HG03558 (cell line): ENCODE results near the gene BIRC7.

Source experiments
- ATAC-seq: cut with Tn5 transposase; IDR thresholded peaks from one replicate; pipeline ENCODE4 v1.9.1; 2021; ENCODE audit warnings: moderate number of reproducible peaks; ENCODE audit not compliant: unreplicated experiment; ENCODE audit errors: extremely low read depth

Gene BIRC7

GRCh38 chr20:63235399-63235983 lies at the start of gene BIRC7:
Gene BIRC7 (plus strand): TSS chr20:63235905. CDS start chr20:63236097, 192 bp downstream.
- ATAC-seq, result no peak

- no peak for ATAC-seq
These were observed 49.6 kb upstream of the BIRC7 start for GRCh38 chr20:63186084-63186483.

GRCh38 chr20:63186528-63187316 lies 49.0 kb upstream of the BIRC7 start:
- no peak for ATAC-seq

- no peak for ATAC-seq
These were observed 48.2 kb upstream of the BIRC7 start for GRCh38 chr20:63187338-63188158.

- ATAC-seq, result no peak
These were observed 47.6 kb upstream of the BIRC7 start for GRCh38 chr20:63188159-63188442.

- no peak for ATAC-seq
These were observed 46.9 kb upstream of the BIRC7 start for GRCh38 chr20:63188641-63189321.

- ATAC-seq, result no peak
These were observed 46.4 kb upstream of the BIRC7 start for GRCh38 chr20:63189322-63189642.

GRCh38 chr20:63189846-63190559 lies 45.7 kb upstream of the BIRC7 start:
- no peak for ATAC-seq

- ATAC-seq, result no peak
These were observed 44.9 kb upstream of the BIRC7 start for GRCh38 chr20:63190828-63191227.

GRCh38 chr20:63191400-63191799 lies 44.3 kb upstream of the BIRC7 start:
- ATAC-seq, result no peak

GRCh38 chr20:63192721-63193120 lies 43.0 kb upstream of the BIRC7 start:
- ATAC-seq, result no peak

GRCh38 chr20:63194007-63194796 lies 41.5 kb upstream of the BIRC7 start:
- ATAC-seq, result no peak

GRCh38 chr20:63194797-63195173 lies 40.9 kb upstream of the BIRC7 start:
- no peak for ATAC-seq

GRCh38 chr20:63196768-63197470 lies 38.8 kb upstream of the BIRC7 start:
- ATAC-seq, result no peak

GRCh38 chr20:63198606-63199005 lies 37.1 kb upstream of the BIRC7 start:
- no peak for ATAC-seq

GRCh38 chr20:63202021-63202420 lies 33.7 kb upstream of the BIRC7 start:
- no peak for ATAC-seq

- ATAC-seq, result no peak
These were observed 32.7 kb upstream of the BIRC7 start for GRCh38 chr20:63202811-63203526.

- no peak for ATAC-seq
These were observed 31.3 kb upstream of the BIRC7 start for GRCh38 chr20:63204362-63204761.
